Stimulated activated CD8-positive, alpha-beta memory T cell treated with anti-CD3 and anti-CD28 coated beads, Interleukin-12 subunit alpha, Interleukin-12 subunit beta, amount 100 ng/mL, for 4 hours (primary cell): ENCODE results near the gene TTC7B.

Experiments
- DNase-seq: peaks from one replicate; pipeline ENCODE4 v3.0.0-alpha.2; 2020; ENCODE audit warnings: low read depth

Gene TTC7B

DNA sequence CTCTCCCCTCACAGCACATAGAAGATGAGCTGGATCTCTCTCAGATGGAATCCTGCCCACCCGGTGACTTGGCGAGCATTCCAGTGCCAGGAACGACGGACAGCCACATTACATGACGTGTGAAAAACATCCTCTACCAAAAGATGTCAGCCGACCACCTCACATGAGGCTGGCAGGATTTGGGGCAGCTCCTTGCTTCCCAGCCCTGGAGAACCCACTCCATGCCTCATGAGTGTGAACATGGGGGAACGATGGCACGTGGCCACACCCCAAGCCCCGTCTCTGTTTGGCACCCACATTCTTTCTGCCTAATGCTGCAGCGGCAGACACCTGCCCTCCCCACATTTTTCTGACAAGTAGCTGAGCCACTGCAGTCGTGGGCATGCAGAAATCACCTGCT is 216.9 kb downstream of the TTC7B start:
- DNase-seq: no peak

- no peak for DNase-seq
Observed at GRCh38 chr14:90597961-90598360, 218.3 kb downstream of the TTC7B start.

- DNase-seq: no peak
Observed at GRCh38 chr14:90596733-90597132, 219.5 kb downstream of the TTC7B start.

- DNase-seq: no peak
Observed at GRCh38 chr14:90593254-90594040, 222.8 kb downstream of the TTC7B start.

DNA sequence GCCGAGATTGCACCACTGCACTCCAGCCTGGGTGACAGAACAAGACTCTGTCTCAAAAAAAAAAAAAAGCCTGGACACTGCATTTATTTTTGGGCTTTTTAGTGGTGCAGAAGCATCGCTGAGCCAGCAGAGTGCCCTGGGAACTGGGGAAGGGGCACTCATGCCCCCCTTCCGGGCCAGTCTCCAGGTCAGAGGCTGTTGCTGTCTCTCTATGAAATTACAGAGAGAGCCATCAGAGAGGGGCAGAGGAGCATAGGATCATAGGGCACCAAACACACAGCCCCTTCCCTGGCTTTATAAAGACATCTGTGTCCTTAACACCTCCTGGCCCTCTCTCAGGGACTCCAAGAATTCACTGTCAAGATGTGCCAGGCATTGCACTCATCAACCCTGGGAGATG is 223.6 kb downstream of the TTC7B start:
- no peak for DNase-seq

- no peak for DNase-seq
Observed at GRCh38 chr14:90587918-90588317, 228.3 kb downstream of the TTC7B start.

DNA sequence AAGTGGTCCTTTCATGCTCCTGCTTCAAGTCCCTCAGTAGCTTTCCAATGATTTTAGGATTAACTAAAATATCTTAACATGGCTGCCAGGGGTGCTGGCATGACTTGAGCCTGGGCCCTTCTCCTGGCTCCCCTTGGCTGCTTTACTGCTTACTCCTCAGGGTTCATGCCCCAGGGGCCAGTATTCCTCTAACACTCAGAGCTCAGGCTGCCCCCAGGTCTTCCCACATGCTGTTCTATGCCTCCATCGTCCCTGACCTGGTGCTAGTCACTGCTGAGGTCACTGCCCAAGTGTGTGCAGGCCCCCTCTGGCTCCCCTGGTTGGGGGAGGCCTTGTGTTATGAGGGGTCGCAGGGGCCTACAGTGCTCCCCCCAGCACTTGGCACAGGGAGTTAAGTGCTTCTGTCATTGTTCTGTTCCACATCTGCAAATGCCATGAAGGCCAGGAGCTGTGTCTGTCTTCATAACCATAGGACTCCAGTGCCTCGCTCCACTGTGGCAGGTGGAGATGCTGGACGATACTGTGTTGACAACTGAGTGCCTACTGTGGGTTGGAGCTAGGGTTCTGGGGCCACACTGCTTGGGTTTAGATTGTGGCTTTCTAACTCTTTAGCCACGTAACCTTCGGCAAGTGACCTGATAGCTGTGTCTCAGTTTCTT is 228.8 kb downstream of the TTC7B start:
- DNase-seq: no peak

DNA sequence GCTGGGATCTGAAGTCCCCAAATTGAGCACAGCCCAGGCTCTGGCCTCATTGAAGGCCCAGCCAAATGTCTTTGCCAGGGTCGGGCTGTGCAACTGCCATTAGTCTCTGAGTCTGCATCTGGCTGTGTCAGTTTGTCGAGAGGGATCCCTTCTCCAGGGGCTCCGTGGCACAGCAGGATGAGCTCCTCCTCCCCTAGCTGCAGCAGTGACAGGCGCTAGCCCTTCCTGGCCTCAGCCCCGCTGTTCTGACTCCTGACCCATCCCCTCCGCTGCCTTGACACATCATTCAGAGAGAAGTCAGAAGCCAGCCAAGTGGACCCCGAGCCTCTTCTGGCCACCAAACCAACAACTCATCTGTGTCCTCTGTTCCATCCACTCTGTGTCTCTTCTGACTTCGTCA is 231.1 kb downstream of the TTC7B start:
- DNase-seq: no peak

DNA sequence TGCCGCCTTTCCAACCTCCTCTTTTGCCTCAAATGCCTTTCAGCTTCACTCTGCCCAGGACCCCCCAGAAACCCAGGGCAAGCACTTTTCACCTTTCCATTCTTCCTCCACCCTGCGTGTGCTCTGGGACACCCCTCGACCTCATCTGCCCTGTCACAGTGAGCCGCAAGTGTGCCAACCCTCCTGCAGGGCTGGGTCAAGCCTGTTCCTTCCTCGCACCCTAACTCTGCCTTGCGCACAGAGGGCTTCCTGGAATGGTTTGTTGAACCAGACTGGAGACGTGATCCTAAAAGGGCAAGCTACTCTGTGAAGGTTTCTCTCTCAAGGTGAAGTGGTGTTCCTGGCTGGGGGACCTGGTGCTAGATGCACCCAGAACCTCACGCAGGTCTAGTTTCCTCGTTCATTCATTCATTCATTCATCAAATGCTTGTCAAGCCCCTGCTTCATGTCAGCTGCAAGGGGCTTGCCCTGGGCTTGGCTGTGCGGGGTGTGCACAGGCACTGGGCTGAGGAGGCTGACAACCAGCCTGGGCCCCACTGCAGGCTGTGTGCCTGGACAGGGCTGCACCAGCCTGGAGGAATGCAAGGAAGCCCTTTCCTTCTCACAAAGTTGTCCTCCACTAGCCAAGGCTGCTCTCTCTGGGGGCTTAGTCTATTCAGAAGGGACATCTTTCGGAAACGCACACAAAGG is 232.2 kb downstream of the TTC7B start:
- no peak for DNase-seq

- DNase-seq: no peak
Observed at GRCh38 chr14:90583427-90583826, 232.8 kb downstream of the TTC7B start.

GRCh38 chr14:90582166-90582565 is 234.1 kb downstream of the TTC7B start:
- no peak for DNase-seq

DNA sequence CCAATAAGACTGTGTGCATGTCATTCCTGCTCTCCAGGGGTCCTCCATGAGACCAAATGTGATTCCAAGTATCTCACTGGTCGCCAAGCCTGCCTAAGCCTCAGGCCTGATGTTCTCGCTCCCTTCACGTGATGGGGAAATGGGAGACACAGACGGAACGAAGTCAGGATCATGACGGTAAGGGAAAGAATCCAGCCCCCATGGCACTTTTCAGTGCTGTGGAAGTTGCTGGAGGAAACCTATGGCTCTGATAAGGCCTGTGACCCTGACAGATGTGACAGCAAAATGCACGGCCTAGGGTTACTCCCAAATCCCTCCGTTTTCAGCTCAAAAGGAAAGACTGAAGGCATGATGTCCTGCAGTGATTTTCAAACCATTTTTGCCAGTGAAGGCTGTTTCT is 234.5 kb downstream of the TTC7B start:
- no peak for DNase-seq

DNA sequence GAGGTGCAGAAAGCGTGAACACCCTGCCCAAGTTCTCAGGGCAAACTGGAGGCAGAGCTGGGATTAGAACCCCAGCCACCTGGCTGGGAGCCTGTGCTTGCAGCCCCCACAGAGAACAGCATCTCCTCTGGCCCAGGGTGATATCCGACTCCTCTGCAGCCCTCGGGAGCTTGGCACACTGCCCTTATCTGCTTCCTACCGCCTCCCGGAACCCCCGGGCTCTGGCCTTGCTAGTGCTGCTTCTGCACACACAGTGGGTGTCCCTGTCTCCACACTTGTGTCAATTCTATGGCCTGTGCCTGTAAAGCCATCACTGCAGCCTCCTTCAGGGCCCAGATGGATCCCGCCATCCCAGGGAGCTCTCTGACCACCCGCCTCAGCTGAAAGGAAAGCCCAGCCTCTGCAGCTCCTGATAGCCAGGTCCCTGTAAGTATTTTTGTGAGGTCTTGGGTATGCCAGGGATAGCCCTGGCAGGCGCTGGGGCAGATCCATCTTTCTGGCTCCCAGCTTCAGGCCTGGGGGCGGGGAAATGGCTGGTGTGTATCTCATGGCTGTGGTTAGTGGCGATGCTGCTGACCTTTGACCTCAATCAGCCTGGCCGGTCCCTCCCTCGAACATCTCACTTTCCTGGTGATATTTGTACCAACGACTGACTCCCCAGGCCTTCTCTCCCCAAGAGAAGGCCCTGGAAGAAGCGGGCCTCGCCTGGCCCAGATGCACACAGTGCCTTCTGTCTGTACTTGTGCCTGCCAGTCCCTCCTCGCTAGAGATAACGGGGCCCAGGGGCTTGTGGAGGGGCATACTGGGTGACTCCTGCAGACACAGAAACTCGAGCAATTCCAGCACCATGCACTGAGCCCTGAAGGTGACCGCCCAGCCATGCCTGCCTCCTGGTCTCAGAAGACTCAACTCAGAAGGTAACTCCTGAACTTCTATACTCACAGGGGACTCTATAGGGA is 235.6 kb downstream of the TTC7B start:
- DNase-seq: no peak

- DNase-seq: no peak
Observed at GRCh38 chr14:90579816-90580215, 236.4 kb downstream of the TTC7B start.

DNA sequence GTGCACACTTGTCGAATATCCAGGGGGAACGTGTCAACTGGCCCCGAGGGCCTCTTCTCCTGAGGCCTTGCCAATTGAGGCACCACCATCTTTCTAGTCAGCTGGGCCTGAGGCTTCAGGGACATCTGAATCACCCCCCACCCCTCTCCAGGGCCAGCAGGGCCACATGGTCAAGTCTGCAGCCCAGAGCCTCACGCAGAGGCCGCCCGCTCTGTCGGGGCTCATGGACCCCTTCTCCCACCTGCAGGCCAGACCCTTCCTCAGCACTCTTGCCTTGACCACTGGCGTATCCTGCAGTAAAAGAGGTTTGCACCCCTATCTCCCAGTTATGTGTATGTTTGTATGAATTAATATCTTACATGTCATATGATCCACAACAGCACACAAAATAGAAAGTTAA is 237.1 kb downstream of the TTC7B start:
- DNase-seq: no peak

- DNase-seq: no peak
Observed at GRCh38 chr14:90578283-90578985, 237.8 kb downstream of the TTC7B start.

DNA sequence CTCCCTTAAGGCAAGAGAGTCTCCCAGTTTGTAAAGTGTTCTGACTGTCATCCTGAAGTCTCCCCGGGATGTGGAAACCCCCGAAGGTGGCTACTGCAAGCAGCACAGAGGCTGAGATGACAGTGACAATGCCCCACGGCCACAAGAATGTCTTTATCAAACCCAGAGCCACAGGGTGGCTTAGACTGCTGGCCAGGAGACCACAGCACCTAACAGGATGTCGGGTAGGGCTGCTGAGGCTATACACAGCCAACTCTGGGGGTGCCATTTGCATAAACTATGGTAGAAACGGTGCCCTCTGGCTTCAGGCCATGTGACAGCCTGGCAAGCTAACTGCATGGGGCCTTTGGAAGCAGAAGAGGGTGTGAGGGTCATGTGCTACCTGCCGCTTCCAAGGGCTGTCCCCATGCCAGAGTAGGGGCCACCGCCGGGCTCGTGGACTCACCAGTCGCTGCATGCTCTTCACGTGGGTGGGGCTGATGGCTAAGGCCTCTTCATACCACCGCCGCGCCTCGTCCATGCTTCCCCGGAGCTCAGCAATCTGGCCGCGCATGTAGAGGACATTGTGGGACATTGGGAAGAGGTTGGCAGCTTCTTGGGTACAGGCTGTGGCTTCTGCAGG is 238.5 kb downstream of the TTC7B start:
- DNase-seq: no peak

- DNase-seq: no peak
Observed at GRCh38 chr14:90576981-90577660, 239.1 kb downstream of the TTC7B start.

DNA sequence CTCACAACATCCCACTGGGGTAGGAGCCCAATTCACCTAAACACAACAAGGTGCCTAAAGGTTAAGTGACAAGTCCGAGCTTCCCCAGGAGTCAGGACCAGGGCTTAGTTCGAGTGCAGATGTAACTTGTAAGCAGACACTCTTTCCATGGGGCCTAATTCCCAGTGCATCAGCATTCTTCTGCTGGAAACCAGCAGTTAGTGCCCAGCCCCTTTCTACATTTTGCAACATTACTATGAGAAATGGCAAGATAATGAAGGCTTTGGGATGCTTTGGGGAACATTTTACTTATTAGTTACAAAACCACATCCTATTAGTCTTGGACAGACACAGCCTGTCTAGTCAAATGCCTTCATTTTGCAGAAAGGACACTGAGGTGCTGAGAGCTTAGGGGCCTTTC is 239.6 kb downstream of the TTC7B start:
- no peak for DNase-seq

GRCh38 chr14:90575781-90576180 is 240.4 kb downstream of the TTC7B start:
- DNase-seq: no peak
